ENCODE data around the gene COL6A3.

The COL6A3 gene

GRCh38 chr2:237345891-237346640 is 67.9 kb downstream of the COL6A3 start:
- no peak for DNase-seq (ENCODE audit: low read depth in 3 of 3)

- DNase-seq (ENCODE audit: low read depth in 3 of 3) = no peak
Observed at GRCh38 chr2:237345411-237345810, 68.6 kb downstream of the COL6A3 start.

- DNase-seq (ENCODE audit: low read depth in 3 of 3) = no peak
Observed at GRCh38 chr2:237344942-237345341, 69.0 kb downstream of the COL6A3 start.

GRCh38 chr2:237343993-237344392 is 70.0 kb downstream of the COL6A3 start:
- no peak for DNase-seq (ENCODE audit: low read depth in 3 of 3)

GRCh38 chr2:237341872-237342271 is 72.1 kb downstream of the COL6A3 start:
- no peak for DNase-seq (ENCODE audit: low read depth in 3 of 3)

GRCh38 chr2:237337586-237337985 is 76.4 kb downstream of the COL6A3 start:
- DNase-seq (ENCODE audit: low read depth in 3 of 3) = no peak

- no peak for DNase-seq (ENCODE audit: low read depth in 3 of 3)
Observed at GRCh38 chr2:237336131-237336530, 77.8 kb downstream of the COL6A3 start.

GRCh38 chr2:237333748-237334147 is 80.2 kb downstream of the COL6A3 start:
- no peak for DNase-seq (ENCODE audit: low read depth in 3 of 3)

- DNase-seq (ENCODE audit: low read depth in 3 of 3) = no peak
Observed at GRCh38 chr2:237330541-237330940, 83.4 kb downstream of the COL6A3 start.

GRCh38 chr2:237327175-237327950 is 86.6 kb downstream of the COL6A3 start:
- no peak for DNase-seq (ENCODE audit: low read depth in 3 of 3)

- no peak for DNase-seq (ENCODE audit: low read depth in 3 of 3)
Observed at GRCh38 chr2:237326266-237327171, 87.4 kb downstream of the COL6A3 start.

- no peak for DNase-seq (ENCODE audit: low read depth in 3 of 3)
Observed at GRCh38 chr2:237324837-237325236, 89.1 kb downstream of the COL6A3 start.

- DNase-seq (ENCODE audit: low read depth in 3 of 3) = no peak
Observed at GRCh38 chr2:237324405-237324831, 89.5 kb downstream of the COL6A3 start.

- no peak for DNase-seq (ENCODE audit: low read depth in 3 of 3)
Observed at GRCh38 chr2:237323656-237324055, 90.3 kb downstream of the COL6A3 start.

- no peak for DNase-seq (ENCODE audit: low read depth in 3 of 3)
Observed at GRCh38 chr2:237322564-237322963, 91.4 kb downstream of the COL6A3 start.

- DNase-seq (ENCODE audit: low read depth in 3 of 3) = no peak
Observed at GRCh38 chr2:237321746-237322145, 92.2 kb downstream of the COL6A3 start.

GRCh38 chr2:237320801-237321560 is 93.0 kb downstream of the COL6A3 start:
- DNase-seq (ENCODE audit: low read depth in 3 of 3) = no peak

GRCh38 chr2:237319887-237320286 is 94.1 kb downstream of the COL6A3 start:
- no peak for DNase-seq (ENCODE audit: low read depth in 3 of 3)

GRCh38 chr2:237319086-237319820 is 94.7 kb downstream of the COL6A3 start:
- no peak for DNase-seq (ENCODE audit: low read depth in 3 of 3)

GRCh38 chr2:237316339-237316738 is 97.6 kb downstream of the COL6A3 start:
- no peak for DNase-seq (ENCODE audit: low read depth in 3 of 3)

- no peak for DNase-seq (ENCODE audit: low read depth in 3 of 3)
Observed at GRCh38 chr2:237315829-237316225, 98.1 kb downstream of the COL6A3 start.
